ENCODE results near the gene COLEC11.
"Not testable (repeated sequence)": the region's sequence is repeated elsewhere in the genome, so short reads cannot be mapped to it uniquely, and the experiment has no call there.

COLEC11 gene

DNA sequence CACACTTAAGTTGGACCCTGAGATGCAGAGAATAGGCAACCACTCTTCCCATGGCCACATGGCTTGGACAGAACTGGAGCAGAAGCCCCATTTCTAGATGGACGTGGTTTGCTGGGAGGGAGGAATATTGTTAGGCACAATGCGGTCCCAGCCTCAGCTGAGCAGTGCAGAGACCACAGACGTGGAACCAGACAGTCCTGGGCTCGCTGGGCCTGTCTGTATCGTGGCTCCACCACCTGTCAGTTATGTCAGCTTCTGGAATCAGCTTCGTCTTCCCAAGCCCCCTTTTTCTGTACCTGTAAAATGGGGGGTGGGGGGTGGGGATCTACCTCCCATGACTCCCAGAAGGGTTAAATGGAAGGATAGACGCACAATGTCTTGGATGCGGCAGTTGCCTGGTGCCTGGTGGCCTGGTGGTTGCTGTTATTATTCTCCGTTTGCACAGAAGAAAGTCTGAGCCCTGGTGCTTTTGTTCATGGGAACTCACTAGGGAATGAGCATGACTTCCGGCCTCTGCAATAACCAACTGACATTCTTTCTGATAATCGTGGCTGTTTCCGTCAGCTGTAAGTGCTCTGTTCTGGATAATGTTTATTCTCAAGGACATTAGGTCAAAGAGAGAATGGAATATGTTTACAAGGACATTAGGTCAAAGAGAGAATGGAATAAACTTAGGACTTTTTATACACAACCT is 31.4 kb downstream of the COLEC11 start:
- DNase-seq = no peak

DNA sequence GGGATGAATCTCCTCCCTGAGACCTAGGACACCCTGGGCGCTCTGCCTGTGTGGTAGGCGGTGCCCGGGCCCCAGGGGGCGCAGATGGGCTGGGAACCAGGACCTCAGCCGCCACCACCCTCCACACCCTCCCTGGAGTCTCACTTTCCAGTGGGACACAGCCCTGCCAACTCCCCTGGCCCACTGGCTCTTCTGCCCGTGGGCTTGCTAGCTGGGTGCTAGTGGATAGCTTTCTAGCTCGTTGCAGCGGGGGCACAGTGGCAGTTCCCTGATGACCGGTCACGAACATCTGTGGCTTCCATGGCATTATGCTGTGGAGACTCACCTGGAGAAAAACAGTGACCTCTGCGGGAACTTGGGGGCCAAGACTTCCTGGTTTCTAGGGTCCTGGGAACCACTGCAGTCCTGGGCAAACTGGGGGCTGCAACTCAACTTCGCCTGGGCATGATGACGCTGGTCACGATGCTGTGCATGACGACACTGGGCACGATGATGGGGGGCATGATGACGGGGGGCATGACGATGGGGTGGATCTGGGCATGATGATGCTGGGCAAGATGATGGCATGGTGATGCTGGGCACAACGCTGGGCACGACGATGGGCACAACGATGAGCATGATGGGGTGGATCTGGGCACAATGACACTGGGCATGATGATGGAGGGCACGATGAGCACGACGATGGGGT is 32.0 kb downstream of the COLEC11 start:
- DNase-seq = no peak

DNA sequence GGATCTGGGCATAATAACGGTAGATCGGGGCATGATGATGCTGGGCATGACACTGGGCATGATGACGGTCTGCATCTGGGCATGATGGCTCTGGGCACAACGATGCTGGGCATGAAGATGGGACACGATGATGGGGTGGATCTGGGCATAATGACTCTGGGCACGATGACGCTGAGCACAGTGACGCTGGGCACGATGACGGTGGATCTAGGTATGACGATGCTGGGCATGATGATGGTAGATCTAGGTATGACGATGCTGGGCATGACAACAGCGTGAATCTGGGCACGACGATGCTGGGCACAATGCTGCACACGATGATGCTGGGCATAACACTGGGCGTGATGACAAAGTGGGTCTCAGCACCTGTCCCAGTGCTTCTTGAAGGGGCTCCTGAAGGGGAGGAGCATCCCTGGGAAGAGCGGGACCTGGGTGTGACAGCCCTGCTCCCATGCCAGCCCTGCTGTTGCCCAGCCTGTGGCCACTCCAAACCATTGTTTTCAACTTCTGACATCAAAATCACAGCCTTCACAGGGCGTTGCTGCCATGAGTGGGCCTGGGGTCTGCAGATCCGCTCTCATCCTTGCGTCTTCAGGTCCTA is 32.7 kb downstream of the COLEC11 start:
- DNase-seq = no peak

DNA sequence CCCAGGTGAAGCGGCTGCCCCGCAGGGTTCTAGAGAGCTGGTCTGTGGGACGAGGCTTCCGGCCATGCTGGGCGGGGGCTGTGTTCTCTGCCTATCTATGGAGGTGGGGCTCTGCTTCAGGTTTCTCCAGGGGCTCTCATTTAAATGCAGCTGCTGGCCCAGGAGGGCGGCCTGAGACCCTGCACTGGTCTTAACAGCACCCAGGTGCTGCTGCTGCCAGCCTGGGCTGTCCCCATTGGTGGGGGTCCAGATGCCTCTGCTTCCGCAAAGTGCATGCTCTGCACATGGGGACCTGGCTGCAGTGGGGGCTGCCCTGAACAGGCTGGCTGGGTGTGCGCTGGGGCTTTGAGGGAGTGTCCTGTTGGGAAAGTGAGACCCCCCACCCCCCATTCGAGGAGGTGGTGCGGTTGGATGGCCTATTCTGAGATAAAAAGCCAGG is 33.3 kb downstream of the COLEC11 start:
- DNase-seq = no peak

DNA sequence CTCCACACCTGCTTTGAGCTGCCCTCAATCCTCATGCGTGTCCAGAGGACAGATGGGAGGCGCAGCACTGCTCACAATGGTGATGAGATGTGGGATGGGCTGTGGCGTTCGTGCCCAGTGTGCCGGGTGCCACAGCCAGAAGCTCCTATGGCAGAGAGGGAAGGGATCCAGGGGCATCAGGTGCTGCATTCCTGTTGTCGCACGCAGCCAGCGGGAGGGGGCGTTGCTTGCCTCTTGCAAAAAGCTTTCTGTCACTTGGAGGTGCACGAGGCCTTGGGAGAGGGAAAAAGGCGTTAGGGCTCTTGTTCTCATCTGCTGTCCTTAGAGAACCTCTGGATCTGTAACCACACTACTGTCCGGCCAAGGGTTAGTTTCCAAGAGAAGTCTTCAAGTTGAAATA is 33.9 kb downstream of the COLEC11 start:
- DNase-seq = no peak

DNA sequence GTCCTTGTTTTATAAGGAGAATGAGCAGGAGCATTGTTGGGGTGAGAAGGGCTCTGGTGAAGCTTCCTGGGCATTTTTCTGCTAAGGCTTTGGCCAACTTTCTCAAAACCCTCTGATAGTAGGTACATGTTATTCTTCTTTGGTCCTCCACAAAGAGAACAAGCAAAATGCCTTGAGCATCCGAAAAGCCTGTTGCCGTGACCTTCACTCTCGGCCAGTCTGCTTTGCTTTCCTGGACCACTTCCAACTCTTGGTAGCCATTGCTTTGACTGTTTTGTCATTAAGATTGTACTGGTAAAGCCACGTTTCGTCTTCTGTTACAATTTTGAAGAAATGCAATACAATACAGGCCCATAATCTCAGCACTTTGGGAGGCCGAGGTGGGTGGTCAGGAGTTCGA is 35.7 kb downstream of the COLEC11 start:
- no peak for DNase-seq

DNA sequence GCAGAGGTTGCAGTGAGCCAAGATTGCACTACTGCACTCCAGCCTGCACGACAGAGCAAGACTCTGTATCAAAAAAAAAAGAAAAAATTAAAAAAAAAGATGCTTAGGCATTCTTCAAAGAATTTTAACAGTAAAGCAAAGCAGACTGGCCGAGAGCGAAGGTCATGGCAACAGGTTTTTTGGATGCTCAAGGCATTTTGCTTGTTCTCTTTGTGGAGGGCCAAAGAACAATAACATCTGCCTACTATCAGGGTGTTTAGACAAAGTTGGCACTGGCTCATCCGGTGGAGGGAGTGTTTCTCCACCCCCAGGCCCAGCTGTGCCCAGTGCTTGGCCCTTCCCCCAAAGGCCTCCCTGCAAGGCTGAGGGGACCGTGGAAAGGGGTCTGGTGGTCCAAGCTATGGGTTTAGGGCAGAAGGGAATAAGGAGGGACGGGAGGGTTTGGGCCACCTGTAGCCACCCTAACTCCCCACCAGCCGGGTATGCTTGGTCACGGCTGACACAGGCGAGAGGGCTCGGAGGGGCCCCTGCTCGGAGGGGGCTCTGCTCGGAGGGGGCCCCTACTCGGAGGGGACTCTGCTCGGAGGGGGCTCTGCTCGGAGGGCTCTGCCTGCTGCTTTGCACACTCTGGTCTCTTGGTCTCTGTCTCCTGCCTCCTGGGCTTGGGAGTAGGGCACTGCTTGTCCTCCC is 36.4 kb downstream of the COLEC11 start:
- DNase-seq = no peak

DNA sequence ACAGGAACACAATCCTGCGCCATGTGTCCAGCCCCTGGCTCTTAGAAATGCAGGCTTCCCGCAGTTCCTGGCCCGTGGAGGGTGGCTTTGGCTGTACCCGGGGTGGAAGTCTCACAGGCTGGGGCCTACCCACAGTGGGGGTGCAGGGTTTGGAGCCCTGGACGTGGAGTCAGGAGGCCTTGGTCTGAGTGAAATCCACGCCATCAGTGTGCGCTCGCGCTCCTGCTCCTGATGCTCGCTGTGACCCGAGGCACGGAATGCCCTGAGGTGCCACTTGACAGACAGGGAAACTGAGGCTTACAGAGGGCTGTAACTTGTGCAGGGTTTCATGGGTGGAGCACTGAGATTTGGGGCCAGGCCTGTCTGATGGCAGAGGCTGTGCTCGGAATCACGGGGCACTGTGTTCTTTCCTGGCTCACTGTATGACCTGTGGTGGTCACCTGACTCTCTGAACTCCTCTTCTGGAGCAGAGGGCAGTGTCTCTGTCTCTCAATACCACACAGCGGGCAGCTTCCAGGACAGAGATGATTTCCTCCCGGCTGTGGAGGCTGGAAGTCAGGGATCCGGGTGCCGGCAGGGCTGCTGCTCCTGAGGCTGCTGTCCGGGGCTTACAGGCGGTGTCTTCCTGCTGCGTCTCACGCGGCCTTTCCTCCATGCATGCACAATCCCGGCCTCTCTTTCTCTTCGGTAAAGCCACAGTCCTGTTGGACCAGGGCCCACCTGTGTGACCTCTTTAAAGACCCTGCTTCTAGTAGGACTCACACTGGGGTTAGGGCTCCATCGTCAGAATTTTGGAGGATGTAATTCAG is 37.1 kb downstream of the COLEC11 start:
- DNase-seq = no peak

DNA sequence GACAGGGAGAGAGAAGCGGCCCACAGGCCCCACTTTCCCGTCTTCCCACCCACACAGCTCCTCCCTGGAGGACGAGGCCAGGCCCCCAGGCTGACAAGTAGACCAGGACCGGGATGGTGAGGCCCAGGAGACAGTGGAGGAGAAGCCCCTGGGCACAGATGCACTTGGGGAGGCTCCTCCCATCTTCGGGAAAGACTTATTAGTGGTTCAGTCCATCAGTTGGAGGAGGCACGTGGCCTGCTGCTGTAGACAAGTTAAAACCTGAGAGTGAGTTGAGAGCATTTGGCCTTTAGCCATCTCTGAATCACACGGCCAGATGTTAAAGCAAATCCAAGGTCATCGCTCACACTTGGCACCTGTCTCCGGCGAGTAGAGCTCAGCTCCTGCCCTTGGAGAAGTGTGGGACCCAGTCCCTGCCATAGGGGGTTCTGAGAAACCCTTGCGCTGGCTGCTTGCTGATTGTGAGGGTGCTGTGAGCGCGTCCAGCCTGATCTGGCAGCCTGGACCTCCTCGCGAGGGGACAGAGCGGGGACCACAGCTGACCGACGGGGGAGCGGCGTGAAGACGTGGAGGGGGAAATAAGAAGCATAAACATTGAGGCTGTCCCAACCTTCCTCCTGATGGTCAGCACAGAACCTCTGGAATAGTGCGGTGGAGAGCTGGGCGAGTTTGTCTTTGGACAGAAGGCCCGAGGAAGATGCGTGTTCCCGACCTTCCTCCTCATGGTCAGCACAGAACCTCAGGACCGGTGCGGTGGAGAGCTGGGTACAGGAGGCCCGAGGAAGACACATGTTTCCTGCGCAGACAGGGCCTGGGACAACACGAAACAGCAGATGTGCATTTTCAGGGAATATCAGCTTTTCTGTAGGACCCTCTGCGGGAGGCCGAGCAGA is 38.4 kb downstream of the COLEC11 start:
- no peak for DNase-seq

DNA sequence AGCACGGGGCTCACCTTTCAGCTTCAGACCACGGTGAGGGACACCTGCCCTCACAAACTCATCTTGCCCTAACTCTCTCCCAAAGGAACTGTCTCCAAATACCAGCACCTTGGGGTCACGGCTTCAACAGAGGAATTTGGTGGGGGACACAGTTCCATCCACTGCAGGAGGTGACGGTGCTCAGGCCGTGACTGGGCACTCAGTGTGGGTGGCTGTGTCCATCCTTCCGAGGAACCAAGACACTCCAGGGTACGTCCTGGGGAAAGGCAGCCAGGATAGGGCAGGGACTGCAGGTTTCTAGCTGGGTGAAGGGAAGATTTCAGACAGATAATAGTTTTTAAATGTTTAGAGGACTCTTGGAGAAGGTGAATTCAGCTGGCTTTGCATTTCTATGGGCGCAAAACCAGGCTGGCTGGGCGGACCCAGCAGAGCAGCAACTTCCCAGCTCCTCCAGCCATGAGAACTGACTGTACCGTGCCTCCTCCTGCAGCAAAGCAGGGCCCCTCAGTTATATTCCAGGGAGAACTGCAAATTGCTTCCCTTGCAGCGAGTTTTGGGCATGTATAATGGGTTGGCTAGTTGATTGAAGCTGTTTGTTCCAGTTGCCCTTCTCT is 39.2 kb downstream of the COLEC11 start:
- no peak for DNase-seq

DNA sequence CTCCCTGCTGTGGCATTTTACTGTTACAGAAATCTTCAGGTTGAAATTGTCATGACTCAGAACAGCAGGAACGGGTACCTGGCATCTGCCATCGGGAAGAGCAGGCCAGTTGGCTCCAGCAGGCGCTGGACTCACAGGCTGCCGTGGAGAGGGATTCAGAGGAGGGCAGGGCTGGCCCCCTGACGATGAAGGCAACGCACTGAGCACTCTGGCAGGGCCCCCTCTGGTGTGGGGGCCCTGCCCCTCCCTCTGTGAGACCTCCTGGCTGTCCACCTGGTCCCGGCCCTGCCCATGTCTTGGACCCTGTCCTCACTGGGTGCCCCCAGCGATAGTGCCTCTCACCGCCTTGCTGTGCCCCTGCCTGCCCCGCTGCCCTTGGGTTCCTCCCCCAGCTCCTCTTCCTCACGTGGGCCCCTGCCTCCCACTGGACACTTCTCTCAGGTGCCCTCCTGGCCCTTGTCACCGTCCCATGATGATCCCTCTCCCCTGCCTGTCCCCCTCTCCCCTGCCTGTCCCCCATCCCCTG is 39.7 kb downstream of the COLEC11 start:
- no peak for DNase-seq

DNA sequence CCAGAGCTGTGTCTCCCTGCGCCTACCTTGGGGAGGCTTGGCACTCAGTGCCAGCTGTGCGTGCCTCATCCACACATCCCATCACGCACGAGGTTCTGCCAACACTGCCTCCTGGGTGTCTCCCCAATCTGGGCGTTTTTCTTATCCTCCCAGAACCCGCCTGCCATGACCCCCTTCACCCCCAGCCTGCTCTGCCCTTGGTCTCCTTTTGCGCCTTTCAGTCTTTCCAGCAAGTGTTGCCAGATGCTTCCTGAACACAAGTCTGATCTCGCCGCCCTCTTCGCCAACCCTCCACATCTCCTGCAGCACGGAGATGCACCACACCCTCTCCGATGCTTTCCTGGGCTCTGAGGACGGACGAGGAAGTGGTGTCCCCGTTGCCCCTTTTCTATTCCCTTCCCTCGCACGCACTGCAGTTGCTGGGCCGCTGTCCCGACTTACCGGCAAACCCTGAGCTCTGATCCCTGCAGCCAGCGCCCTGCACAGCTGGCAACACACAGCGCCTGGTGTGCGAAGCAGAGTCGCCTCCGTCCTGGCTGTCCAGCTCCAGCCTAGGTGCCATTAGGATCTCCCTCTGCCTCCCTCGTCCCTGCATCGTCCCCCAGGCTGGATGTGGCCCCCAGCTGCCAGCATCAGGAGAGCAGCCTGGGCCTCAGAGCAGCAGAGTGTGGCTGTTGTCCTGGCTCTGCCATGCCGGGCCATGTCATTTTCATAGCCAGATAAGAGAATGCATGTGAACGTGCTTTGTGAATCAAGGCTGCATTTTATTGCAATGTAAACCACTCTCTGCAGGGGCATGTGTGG is 40.5 kb downstream of the COLEC11 start:
- DNase-seq = no peak

DNA sequence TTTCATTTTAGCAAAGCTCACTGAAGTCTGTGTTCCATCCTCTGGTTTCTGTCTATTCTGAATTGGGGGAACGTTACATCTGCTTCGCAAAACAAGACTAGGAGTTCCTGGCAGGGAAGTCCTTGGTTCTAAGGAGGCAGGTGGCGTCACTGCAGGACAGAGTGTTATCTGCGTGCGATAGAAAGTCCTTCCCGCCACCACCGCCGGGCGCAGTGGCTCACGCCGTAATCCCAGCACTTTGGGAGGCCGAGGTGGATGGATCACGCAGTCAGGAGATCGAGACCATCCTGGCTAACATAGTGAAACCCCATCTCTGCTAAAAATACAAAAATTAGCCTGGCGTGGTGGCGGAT is 41.0 kb downstream of the COLEC11 start:
- not testable (repeated sequence) for DNase-seq

DNA sequence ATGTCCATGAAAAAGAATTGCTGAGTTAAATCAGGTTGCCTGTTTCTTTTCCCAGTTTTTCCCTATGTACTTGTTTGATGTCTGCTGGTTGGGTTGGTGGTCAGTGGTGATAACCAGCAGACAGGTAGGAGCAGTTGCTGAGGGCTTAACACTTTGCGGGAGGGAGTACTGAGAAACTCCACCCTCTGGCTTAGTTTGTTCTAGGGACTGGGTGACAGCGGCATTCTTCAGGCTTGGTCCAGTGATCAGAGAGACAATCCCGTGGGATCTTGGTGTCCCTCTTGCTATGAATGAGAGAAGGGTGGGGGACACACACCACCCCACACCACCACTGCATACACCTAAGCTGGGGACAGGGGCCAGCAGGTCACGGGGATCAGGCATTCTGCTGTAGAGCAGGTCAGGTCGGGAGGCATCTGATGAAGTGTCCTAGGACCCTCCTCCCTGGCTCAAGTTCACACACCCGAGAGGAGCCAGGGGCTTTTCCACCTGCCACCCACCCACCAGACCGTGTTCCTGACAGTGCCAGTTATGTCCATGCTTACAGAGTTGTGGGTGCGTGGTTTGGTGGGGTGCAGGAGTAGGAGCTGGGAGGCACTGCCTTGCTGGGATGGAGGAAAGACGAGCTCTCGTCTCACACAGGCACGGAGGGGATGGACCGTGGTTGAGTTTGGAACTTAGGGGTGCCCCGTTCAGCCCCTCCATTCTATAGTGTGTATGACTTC is 41.8 kb downstream of the COLEC11 start:
- no peak for DNase-seq

DNA sequence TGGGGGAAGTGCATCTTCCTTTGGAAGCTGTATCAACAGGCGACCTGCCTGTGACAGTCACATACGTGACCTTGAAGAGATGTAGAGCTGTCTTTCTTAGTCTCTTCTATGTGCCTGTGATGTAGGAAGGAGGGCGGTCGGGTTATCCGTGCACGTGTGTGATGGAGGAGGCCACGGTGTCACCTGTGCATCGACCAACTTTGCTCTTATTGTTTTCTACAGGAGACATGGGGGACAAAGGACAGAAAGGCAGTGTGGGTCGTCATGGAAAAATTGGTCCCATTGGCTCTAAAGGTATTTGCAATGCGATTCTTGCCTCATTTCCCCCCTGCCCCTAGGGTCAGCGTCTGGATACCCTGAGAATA is 42.4 kb downstream of the COLEC11 start:
- DNase-seq = no peak

DNA sequence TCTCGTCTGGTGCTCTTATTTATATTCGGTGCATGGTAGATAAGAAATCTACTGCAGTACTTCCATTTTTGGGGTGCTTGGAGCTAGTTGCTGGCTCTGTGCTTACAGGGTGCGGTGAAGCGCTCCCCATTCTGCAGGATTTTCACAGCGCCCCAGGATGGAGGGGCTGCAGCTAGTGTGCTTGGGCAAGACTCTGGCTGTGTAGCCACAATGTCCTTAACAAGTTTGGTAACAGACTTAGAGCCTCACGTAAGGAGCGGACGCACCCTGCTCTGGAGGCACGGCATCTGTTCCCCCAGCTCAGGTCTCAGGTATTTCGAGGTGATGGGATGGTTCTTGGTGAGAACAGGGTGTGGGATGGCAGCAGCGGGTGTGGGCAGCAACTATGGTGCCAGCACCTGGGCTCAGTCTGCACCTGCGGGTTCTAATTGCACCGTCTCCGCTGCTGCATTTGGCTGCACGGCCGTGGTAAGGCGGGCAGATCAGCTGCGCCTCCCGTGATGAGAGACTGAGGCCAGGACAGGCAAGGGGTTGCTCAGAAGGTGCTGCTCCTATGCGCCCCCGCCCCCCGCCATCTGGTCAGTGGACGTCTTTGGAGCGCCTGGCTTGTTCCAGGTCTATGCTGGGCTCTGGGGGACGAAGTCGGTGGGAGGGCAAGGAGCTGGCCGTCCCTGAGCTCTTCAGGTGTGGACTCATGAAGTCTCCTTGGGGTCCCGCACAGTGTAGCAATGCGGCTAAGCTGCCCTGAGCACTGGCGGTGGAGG is 43.0 kb downstream of the COLEC11 start:
- no peak for DNase-seq

DNA sequence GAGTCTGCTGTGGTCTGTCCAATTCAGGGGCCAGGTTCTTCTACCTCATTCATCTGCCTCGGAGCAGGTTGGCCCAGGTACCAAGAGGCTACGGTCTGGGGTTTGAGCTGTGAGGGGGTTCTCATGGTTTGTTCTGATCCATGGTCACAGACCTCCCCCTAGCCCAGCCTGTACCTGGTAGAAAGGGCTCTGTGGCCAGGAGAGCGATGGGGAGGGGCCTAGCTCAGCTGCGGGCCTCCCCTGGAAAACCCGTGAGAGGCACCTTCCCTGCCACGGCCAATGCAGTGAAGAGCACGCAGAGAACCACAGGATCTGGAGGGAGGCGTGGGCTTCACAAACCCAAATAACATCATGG is 43.5 kb downstream of the COLEC11 start:
- DNase-seq = no peak

DNA sequence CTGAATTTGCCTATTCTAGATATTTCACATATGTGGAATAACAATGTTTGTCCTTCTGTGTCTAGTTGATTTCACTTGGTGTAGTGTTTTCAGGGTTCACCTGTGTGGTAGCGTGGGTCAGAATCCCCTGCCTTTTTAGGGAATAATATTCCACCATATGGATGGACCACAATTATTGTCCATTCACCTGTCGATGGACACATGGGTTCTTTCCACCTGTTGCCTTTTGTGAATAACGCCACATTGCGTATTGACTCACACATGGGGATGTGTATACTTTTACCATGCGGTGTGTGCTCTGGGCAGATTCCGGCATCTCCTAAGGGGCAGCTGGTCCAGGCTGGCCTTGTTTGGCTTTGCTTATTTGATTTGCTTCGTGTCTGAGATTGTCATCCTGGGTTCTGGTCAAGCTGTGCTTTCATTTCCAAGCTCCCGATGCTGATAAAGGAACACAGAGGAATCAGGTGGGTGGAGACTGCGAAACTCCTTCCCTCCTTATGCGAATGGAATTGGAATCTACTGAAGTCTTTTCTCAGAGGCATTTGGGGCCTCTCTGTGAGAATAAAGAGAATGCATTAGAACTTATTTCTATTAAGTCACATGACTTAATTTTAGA is 44.2 kb downstream of the COLEC11 start:
- DNase-seq = no peak

DNA sequence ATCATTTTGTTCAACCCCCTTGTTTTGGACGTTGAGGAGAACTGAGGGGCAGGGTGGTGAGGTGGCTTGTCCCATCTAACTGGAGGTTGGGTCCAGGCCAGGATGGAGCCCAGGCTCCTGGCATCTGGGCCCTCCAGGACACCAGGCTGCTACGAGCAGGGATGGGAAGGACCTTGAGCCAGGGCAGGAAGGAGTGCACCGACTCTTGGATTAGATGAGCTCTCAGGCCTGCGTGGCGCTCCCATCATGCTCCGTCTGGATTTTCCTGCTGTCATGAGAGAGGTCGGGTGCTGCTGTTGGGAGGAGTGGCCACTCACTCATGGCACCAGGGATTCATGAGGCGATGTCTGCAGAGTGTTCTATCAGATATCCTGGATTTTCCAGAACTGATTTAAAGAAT is 44.7 kb downstream of the COLEC11 start:
- DNase-seq = no peak

All from NK-92 treated with Interleukin-12 subunit alpha and Interleukin-12 subunit beta, amount 100 ng/mL, for 24 hours (cell line).